Measurements from ENCODE around the gene ABLIM3.

ABLIM3 gene

DNA sequence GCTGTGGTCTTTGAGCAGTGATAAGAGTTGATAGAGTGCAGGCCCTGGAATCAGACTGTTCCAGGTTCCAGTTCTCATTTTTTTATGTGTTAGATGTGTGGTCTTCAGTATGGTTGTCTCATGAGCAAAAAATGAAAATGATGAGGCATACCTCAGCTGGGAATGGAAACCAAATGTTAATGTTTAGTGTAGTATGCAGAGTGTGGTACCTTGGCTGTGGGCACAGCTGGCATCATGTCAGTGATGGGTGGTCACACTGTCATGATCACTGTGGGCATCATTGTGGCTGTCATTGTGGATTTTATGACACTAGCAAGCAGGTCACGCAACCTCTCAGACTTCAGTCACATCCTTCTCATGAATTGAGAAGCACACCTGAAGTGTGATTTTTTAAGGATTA lies 6.4 kb downstream of the ABLIM3 start:
- in situ Hi-C loops (cut with HindIII; ENCODE audit: low sequenced_read_pairs) = no loop called here
- no peak for DNase-seq (ENCODE audit: low read depth)
- H3K4me3 ChIP-seq (ENCODE audit: low read depth, low read length) = no peak overlapping the region
- TF ChIP-seq, protein P1, sequence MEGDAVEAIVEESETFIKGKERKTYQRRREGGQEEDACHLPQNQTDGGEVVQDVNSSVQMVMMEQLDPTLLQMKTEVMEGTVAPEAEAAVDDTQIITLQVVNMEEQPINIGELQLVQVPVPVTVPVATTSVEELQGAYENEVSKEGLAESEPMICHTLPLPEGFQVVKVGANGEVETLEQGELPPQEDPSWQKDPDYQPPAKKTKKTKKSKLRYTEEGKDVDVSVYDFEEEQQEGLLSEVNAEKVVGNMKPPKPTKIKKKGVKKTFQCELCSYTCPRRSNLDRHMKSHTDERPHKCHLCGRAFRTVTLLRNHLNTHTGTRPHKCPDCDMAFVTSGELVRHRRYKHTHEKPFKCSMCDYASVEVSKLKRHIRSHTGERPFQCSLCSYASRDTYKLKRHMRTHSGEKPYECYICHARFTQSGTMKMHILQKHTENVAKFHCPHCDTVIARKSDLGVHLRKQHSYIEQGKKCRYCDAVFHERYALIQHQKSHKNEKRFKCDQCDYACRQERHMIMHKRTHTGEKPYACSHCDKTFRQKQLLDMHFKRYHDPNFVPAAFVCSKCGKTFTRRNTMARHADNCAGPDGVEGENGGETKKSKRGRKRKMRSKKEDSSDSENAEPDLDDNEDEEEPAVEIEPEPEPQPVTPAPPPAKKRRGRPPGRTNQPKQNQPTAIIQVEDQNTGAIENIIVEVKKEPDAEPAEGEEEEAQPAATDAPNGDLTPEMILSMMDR (IDR thresholded peaks at IDR 0.05; ENCODE audit: low read depth, low read length, missing control alignments) = no peak

DNA sequence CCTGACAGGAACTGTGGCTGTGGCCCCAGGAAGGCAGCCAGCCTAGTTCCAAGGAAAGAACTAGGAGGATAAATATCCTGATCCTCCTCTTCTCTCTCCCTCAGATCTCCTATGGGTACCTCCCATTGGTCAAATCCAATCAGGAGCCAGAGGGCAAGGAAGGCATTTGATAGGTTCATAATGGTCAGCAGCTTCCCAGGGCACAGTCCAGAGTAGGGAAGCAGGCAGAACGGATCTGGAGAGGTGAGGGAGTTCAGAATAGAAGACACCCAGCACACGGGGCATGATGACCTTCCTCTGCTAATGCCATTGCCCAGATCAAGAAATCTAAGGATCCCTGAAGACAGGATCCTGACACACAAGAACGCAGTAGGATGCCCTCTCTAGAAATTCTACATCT lies 8.6 kb downstream of the ABLIM3 start:
- TF ChIP-seq, protein P1 (IDR thresholded peaks at IDR 0.05; ENCODE audit: low read depth, low read length, missing control alignments) = no peak
- in situ Hi-C loops (cut with HindIII; ENCODE audit: low sequenced_read_pairs) = loop anchor here (5.0 kb wide), 1 partner anchor 92 kb away; no protein-coding TSS in a partner anchor
- DNase-seq (ENCODE audit: low read depth) = no peak
- H3K4me3 ChIP-seq (ENCODE audit: low read depth, low read length) = no peak overlapping the region

DNA sequence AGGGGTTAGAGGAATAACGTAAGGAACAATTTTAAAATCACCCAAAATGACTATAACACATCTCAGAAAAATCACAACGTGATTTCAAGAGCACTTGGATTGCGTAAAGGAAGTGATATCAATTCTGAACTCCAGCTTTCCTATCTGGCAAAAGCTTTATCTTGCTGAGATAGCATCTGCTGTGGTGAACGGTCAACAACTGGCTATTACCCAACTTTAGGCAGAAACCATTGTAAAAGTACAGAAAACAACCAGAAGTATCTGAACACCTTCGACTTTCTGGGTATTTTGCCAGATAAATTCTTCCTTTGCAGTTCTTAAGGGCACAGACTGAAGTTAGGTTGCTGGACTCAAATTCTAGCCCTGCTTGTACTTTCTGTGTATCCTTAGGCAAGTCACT lies 9.2 kb downstream of the ABLIM3 start:
- no peak overlapping the region for H3K4me3 ChIP-seq (ENCODE audit: low read depth, low read length)
- in situ Hi-C loops (cut with HindIII; ENCODE audit: low sequenced_read_pairs) = loop anchor here (5.0 kb wide), 1 partner anchor 92 kb away; no protein-coding TSS in a partner anchor
- TF ChIP-seq, protein P1 (IDR thresholded peaks at IDR 0.05; ENCODE audit: low read depth, low read length, missing control alignments) = no peak
- no peak for DNase-seq (ENCODE audit: low read depth)

DNA sequence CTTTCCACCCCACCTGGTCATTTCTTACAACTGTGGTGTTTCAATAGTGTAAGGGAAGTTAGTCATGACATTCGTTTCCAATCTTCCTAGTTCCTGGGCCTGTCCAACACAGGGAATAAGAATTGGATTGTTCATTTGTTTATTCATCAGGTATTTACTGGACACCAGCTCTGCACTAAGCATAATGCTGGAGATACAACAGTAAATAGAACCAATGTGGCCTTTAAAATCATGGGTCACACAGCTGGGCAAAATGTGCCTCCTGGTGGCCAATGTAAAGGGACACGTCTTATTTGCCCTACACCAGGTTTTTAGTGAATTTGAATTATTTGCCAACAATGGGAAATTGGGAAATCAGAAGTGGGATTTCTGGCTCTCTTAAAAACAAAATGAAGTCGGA lies 10.4 kb downstream of the ABLIM3 start:
- TF ChIP-seq, protein P1 (IDR thresholded peaks at IDR 0.05; ENCODE audit: low read depth, low read length, missing control alignments) = peak; percentile 23
- no peak overlapping the region for H3K4me3 ChIP-seq (ENCODE audit: low read depth, low read length)
- in situ Hi-C loops (cut with HindIII; ENCODE audit: low sequenced_read_pairs) = loop anchor here (5.0 kb wide), 1 partner anchor 91 kb away; no protein-coding TSS in a partner anchor
- DNase-seq (ENCODE audit: low read depth) = no peak

DNA sequence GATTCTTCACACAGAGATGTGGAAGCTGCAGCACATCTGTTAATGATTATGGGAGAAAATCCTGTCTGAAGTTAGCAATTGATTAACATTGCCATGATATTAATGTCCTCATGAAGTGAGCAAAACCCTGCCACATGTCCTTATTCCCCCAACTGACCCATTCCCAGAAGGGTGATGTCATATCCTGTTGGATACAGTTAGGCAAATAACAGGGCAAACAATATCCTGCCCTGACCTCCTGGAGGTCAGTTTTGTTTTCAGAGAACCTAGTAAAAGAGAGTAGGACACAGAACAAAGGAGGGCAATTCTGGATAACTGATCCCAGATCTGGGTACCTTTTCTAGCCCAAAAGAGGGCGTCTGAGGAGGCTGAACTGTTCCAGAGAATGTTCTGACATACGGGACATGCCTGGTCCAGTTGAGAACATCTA lies 11.0 kb downstream of the ABLIM3 start:
- TF ChIP-seq, protein P1 (IDR thresholded peaks at IDR 0.05; ENCODE audit: low read depth, low read length, missing control alignments) = no peak
- no peak for DNase-seq (ENCODE audit: low read depth)
- H3K4me3 ChIP-seq (ENCODE audit: low read depth, low read length) = no peak overlapping the region
- in situ Hi-C loops (cut with HindIII; ENCODE audit: low sequenced_read_pairs) = loop anchor here (5.0 kb wide), 1 partner anchor 90 kb away; no protein-coding TSS in a partner anchor

DNA sequence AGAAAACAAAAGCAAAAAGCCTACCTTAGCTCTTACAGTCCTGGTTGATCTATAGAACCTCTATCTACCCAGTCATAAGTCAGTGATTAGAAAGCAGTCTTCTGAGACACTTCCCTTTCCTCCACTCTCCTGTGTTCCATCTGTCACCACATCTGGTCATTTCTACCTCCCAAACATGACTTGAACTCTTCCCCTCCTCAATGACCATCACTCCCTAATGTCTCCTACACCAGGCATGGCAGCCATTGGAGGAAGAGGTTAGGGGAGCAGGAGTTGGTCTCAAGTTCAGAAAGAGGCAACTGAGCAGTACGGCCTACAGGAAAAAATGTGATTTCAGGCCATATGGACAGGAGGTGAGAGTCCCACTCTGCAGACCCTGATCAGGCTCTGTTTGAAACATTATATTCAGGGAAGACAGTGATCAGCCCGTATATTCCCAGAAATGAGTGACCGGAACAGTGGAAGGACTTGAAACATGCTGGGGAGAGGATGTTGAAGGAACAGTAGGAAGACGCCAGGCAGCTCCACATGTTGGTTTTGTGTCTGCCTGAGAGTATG lies 12.0 kb downstream of the ABLIM3 start:
- no peak for DNase-seq (ENCODE audit: low read depth)
- no peak overlapping the region for H3K4me3 ChIP-seq (ENCODE audit: low read depth, low read length)
- TF ChIP-seq, protein P1 (IDR thresholded peaks at IDR 0.05; ENCODE audit: low read depth, low read length, missing control alignments) = no peak
- in situ Hi-C loops (cut with HindIII; ENCODE audit: low sequenced_read_pairs) = loop anchor here (5.0 kb wide), 1 partner anchor 89 kb away; no protein-coding TSS in a partner anchor
